Stimulated activated CD4-positive, alpha-beta T cell treated with anti-CD3 and anti-CD28 coated beads, TNF-alpha, amount 100 ng/mL, for 1 hour (primary cell): ENCODE measurements around the gene HTR7.
"Not testable (repeated sequence)": the region's sequence is repeated elsewhere in the genome, so short reads cannot be mapped to it uniquely, and the experiment has no call there.

Experiments used
- DNase-seq, 3 donors: peaks; one replicate each; pipeline ENCODE4 v3.0.0-alpha.2; 2020; ENCODE audit warnings: low read depth in 3 of 3, low spot score in 1 of 3

The HTR7 gene

DNA sequence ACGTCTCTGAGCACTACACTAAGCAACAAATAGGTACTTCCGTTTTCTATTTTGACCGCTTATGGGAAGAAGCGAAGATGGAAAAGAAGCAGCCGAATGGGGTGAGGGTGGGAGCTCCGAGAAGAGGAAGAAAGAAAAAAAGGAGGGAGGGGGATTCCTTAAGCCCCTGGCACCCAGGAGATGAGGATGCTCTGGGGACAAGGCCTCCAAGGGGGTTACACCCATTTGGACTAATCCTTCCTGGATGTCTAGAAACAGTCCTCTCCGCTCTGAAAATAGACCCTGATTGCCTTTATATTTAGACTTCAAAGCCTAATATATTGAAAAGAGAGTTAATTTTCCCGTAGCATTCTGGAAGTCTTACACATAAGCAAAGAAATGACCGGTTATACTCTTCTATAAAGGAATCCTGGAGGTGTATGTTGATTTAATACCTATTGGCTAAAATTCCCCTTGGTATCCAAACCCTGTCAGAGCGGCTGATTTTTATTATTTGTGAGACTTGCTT, 676 bp upstream of the HTR7 start:
- DNase-seq: no peak

- no peak for DNase-seq
Measured at GRCh38 chr10:90856964-90857634, 740 bp downstream of the HTR7 start.

GRCh38 chr10:90856261-90856660, 1.6 kb downstream of the HTR7 start:
- no peak for DNase-seq

DNA sequence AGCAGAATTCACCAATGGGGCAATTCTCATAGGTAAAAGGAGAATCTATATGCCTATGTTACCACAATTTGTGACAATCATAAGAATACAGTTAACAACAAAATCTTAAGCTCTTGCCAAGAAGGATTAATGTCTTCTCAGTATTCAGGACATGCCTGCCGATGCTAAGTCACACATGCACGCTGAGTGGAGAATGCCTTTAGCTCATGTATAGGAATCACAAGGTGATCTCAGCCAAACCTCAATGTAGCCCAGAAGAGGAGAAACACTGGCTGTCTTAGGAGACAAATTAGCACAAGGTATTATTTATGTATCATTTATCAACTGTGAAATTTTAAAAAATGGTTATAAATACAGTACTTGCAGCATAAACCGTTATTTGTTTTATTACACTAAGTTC, 2.7 kb downstream of the HTR7 start:
- no peak for DNase-seq

DNA sequence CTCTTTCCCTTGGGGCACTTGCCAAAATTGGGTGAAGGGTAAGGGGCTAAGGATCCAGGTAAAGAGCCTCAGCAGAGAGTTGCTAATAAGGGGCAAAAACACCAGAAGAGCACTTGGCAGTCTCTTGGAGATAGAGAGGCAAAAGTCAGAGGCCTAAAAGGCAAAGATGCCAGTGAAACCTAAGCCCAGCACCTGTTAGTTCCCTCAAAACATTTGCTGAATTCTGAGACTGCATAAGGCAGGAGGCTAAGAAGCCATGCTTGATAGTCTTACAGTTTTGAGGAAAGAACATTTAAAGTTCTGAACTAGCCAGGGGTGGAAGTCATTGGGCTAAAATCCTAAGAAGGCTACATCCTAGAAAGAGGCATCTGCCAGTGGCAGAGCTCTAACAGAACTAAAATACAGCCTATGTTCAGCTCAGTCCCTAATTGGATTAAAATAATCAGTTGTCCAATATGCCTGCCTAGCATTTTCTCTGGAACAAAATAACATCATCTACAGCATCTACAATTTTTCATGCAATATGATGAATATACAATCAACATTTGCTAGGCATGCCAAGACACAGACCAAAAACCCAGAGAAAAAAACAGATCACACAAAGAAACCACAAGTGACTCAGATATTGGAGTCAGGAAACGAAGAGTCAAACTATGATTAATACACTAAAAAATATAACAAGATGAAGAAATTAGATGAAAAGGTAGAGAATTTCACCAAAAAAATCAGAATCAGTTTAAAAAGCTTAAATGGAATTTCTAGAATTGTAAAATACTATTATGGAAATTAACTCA, 7.7 kb downstream of the HTR7 start:
- DNase-seq: no peak

DNA sequence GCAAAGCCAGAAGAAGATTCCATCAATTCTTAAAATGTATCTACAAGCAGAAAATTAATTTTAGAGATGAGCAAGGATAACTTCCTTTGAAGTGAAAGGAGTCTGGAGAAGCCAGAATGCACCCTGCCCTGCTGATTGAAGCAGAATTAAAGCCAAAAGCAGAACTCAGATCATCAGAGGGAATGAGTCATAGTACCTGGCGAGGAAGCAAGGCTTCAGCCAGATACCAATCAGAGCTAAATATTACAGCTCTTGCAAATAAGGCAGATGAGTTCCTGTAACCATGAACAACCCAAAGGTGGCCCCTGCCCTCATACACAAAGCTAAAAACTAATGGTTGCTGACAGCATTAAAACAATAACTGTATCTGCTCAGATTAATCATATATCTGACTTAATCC, 10.4 kb downstream of the HTR7 start:
- no peak for DNase-seq

DNA sequence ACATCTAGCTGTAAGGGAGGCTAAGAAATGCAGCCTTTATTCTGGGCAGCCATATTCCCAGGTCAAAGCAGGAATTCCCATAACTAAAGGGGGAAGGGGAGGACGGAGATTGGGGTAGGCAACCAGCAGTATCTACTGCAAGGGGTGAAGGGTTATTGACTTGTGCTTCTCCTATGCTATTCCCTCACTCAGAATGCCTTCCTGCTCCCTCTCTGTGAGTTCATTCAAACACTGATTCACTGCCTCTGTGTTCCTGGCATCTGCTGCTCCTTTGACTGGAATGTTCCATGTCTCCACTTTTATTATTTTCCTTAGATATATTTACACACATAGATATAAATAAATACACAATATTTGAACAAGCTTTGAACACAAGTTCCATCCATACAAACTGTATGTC, 11.1 kb downstream of the HTR7 start:
- no peak for DNase-seq

DNA sequence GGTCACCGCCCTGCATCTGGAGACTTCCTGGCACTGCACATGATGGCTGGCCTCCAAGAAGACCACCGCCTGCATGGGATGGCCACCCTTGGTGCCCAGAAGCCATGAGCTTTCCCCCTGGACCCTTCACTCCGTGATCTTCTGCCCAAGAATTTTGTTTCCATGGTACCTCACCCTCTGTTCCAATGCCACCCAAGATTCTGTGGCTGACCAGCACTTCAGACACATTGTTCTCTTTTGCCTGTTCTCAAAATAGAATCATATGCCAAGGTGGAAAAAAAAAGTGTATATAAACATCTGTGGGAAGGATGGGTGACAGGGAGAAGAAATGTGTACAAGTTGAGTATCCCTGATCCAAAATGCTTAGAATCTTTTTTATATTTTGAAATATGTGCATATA, 12.1 kb downstream of the HTR7 start:
- DNase-seq: no peak

DNA sequence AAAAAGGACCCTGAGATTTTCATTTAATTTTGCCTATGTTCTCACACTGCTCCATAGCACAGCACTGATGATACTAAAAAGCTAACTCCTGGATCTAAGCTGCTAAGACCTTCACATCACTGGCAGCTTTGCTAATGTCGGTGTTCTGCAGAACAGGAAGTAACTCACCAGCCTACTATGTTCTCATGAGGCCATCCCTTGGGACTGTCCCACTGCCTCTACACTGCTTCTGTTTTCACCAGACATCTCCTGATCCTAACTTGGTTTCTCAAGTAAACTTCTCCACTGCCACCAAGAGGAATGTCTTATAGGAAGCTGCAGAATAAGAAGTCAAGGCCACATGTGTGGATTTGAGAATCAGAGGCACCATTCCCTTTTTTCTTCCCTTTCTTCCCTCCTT, 15.1 kb downstream of the HTR7 start:
- no peak for DNase-seq

DNA sequence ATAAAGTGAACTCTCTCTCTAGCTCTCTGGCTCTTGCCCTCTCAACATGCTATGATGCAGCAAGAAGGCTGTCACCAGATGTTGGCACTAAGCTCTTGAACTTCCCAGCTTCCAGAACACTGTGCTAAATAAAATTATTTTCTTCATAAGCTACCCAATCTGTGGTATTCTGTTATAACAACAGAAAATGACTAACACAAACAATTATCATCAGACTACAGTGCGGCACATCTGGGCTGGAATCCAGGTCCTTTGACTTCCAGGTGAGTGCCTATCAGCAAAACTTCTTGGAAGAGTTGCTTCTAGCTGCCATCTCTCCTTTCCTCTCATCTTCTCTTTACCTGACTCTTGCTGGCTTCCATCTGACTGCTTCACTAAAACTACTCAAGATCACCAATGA, 20.4 kb downstream of the HTR7 start:
- no peak for DNase-seq

GRCh38 chr10:90834326-90834725, 23.5 kb downstream of the HTR7 start:
- DNase-seq: no peak

GRCh38 chr10:90832111-90832510, 25.7 kb downstream of the HTR7 start:
- no peak for DNase-seq

- no peak for DNase-seq
Measured at GRCh38 chr10:90822508-90822907, 35.3 kb downstream of the HTR7 start.

- DNase-seq: not testable (repeated sequence)
Measured at GRCh38 chr10:90821864-90822263, 36.0 kb downstream of the HTR7 start.

- no peak for DNase-seq
Measured at GRCh38 chr10:90819911-90820310, 37.9 kb downstream of the HTR7 start.

GRCh38 chr10:90818736-90819135, 39.1 kb downstream of the HTR7 start:
- DNase-seq: no peak

DNA sequence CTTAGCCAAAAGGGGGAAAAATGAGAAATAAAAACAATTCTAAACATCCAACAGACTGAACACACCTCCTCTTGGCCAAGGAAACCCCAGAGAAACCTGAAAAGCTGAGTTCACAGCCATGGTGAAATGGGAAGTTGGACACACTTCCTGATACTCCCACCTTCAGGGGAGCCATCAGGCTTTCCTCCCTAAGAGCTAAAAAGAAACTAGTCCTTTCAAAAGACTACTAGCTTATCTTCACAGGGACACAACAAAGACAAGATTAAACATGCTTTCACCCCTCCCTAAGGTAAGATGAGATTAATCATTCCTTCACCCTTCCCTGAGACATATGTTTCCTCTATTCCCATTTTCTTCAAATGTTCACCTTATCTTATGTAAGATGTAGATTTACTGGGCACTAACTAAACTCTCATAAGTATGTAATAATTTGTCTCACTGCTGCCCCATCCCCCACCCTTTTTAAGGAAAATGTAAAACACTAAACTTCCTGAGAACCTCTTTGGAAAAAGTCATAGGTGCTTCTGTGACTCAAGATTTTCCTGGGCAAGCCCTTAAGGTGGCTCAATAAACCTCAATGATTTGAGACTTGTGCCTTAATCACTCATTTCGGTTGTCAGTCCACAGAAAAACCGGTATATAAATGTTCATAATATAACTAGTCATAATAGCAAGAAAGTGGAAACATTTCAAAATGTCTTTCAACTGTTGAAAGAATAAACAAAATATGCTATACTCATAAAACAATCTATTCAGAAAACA, 40.5 kb downstream of the HTR7 start:
- no peak for DNase-seq

- DNase-seq: no peak
Measured at GRCh38 chr10:90816466-90816865, 41.4 kb downstream of the HTR7 start.

- no peak for DNase-seq
Measured at GRCh38 chr10:90813594-90814365, 44.1 kb downstream of the HTR7 start.

GRCh38 chr10:90807106-90807505, 50.7 kb downstream of the HTR7 start:
- not testable (repeated sequence) for DNase-seq

DNA sequence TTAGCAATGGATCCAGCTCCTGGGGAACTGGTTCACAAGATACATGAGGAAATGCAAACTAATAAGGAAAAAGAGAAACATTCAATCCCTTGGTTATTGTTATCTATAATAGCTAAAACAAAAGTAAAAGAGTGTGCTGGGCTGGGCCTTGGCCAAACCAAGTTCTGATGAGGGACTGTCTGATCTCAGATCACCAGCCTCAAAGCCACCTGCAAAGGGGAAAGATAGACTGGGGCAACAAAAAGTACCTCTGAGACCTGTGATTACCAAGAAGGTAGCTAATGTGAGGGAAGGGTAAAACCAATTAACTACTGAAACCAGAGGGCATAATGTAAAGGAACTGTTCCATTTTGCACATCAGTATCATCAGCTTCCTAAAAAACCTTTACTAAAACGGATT, 51.2 kb downstream of the HTR7 start:
- DNase-seq: no peak
